Effector memory CD8-positive, alpha-beta T cell (primary cell): Measurements from ENCODE around the gene TNNT3.

Experiments
- ATAC-seq: fragments of 150-1000 bp; cut with Tn5 transposase; replicated peaks from 2 replicates; pipeline ENCODE4 v1.10.0; 2021; ENCODE audit warnings: mild to moderate bottlenecking, moderate library complexity
- DNase-seq, 3 experiments: peaks; one replicate each; pipeline ENCODE4 v3.0.0; 2021
- H3K27ac Mint-ChIP-seq, 2 donors: one replicate each; pipeline ENCODE4 v1.8.0; 2022; ENCODE audit warnings: mild to moderate bottlenecking in 2 of 2, mixed read lengths in 2 of 2, moderate library complexity in 2 of 2
- H3K27me3 Mint-ChIP-seq, 2 donors: one replicate each; pipeline ENCODE4 v1.8.0; 2022; ENCODE audit warnings: mixed read lengths in 2 of 2
- H3K36me3 Mint-ChIP-seq: one replicate; pipeline ENCODE4 v1.8.0; 2022; ENCODE audit warnings: mild to moderate bottlenecking, moderate library complexity, mixed read lengths; ENCODE audit not compliant: insufficient read depth
- H3K4me1 Mint-ChIP-seq, 2 donors: one replicate each; pipeline ENCODE4 v1.8.0; 2022; ENCODE audit warnings: low read depth in 2 of 2, mixed read lengths in 2 of 2
- H3K4me3 Mint-ChIP-seq, 2 donors: one replicate each; pipeline ENCODE4 v1.8.0; 2022; ENCODE audit warnings: mild to moderate bottlenecking in 2 of 2, mixed read lengths in 2 of 2, moderate library complexity in 2 of 2
- H3K9me3 Mint-ChIP-seq, 2 donors: one replicate each; pipeline ENCODE4 v1.8.0; 2022; ENCODE audit warnings: mixed read lengths in 2 of 2

The TNNT3 gene

GRCh38 chr11:1964955-1965354 lies 45.5 kb downstream of the TNNT3 start:
- H3K27ac Mint-ChIP-seq: no peak overlapping the region
- DNase-seq (no peak), ATAC-seq (no peak)
- H3K36me3 Mint-ChIP-seq: no peaks in the 10 kb centered on the region
- no peaks in the 10 kb centered on the region for H3K4me1 Mint-ChIP-seq
- no peaks in the 10 kb centered on the region for H3K27me3 Mint-ChIP-seq
- H3K4me3 Mint-ChIP-seq: no peak overlapping the region
- H3K9me3 Mint-ChIP-seq: no peaks in the 10 kb centered on the region

DNA sequence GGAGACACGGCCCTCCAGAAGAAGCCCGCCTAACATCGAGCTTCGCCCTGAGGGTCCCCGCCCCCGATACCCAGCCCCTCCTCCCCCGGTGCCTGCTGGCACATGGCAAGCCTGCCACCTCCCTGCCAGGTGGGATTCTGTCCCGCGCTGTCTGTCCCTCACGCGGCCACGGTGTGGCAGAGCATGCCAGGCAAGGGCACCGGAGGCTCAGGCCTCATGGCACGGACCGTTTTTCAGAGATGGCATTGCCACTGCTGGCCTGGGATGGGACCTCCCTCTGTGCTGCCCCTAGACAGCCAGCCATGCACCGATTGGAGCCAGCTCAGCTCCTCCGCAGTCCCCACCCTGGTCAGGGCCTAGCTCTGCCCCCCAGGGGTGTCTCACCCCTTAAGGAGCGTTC lies 47.0 kb downstream of the TNNT3 start:
- ATAC-seq: no peak
- Mint-ChIP-seq H3K27me3 (no peaks in the 10 kb centered on the region), H3K9me3 (no peaks in the 10 kb centered on the region), H3K36me3 (no peaks in the 10 kb centered on the region), H3K4me3 (no peak overlapping the region), H3K27ac (no peak overlapping the region), H3K4me1 (no peaks in the 10 kb centered on the region)
- DNase-seq: no peak

GRCh38 chr11:1967641-1968225 lies 48.2 kb downstream of the TNNT3 start:
- no peak for ATAC-seq
- Mint-ChIP-seq H3K27ac (no peak overlapping the region), H3K4me3 (no peak overlapping the region), H3K36me3 (no peaks in the 10 kb centered on the region), H3K4me1 (no peaks in the 10 kb centered on the region), H3K27me3 (no peaks in the 10 kb centered on the region), H3K9me3 (no peaks in the 10 kb centered on the region)
- DNase-seq: no peak

GRCh38 chr11:1968454-1969002 lies 49.0 kb downstream of the TNNT3 start:
- Mint-ChIP-seq H3K4me1 (no peaks in the 10 kb centered on the region), H3K36me3 (no peaks in the 10 kb centered on the region), H3K27me3 (no peaks in the 10 kb centered on the region), H3K4me3 (no peak overlapping the region), H3K27ac (no peak overlapping the region), H3K9me3 (no peaks in the 10 kb centered on the region)
- ATAC-seq: no peak
- DNase-seq: no peak

- no peaks in the 10 kb centered on the region for H3K4me1 Mint-ChIP-seq
- no peak overlapping the region for H3K4me3 Mint-ChIP-seq
- no peaks in the 10 kb centered on the region for H3K9me3 Mint-ChIP-seq
- no peak for ATAC-seq
- no peak for DNase-seq
- H3K27ac Mint-ChIP-seq: no peak overlapping the region
- no peaks in the 10 kb centered on the region for H3K27me3 Mint-ChIP-seq
- H3K36me3 Mint-ChIP-seq: no peaks in the 10 kb centered on the region
Observed at GRCh38 chr11:1969035-1969434, 49.5 kb downstream of the TNNT3 start.

GRCh38 chr11:1969776-1970175 lies 50.3 kb downstream of the TNNT3 start:
- no peaks in the 10 kb centered on the region for H3K9me3 Mint-ChIP-seq
- ATAC-seq (no peak), DNase-seq (no peak)
- no peak overlapping the region for H3K4me3 Mint-ChIP-seq
- no peaks in the 10 kb centered on the region for H3K4me1 Mint-ChIP-seq
- H3K27me3 Mint-ChIP-seq: no peaks in the 10 kb centered on the region
- H3K36me3 Mint-ChIP-seq: no peaks in the 10 kb centered on the region
- H3K27ac Mint-ChIP-seq: no peak overlapping the region

- Mint-ChIP-seq H3K4me3 (no peak overlapping the region), H3K27me3 (no peaks in the 10 kb centered on the region), H3K4me1 (no peaks in the 10 kb centered on the region), H3K36me3 (no peaks in the 10 kb centered on the region), H3K27ac (no peak overlapping the region), H3K9me3 (no peaks in the 10 kb centered on the region)
- ATAC-seq: no peak
- no peak for DNase-seq
Observed at GRCh38 chr11:1970956-1971355, 51.5 kb downstream of the TNNT3 start.

- no peak overlapping the region for H3K27ac Mint-ChIP-seq
- H3K4me3 Mint-ChIP-seq: no peak overlapping the region
- no peaks in the 10 kb centered on the region for H3K4me1 Mint-ChIP-seq
- no peaks in the 10 kb centered on the region for H3K9me3 Mint-ChIP-seq
- DNase-seq (no peak), ATAC-seq (no peak)
- H3K27me3 Mint-ChIP-seq: no peaks in the 10 kb centered on the region
- no peaks in the 10 kb centered on the region for H3K36me3 Mint-ChIP-seq
Observed at GRCh38 chr11:1975185-1975584, 55.7 kb downstream of the TNNT3 start.

DNA sequence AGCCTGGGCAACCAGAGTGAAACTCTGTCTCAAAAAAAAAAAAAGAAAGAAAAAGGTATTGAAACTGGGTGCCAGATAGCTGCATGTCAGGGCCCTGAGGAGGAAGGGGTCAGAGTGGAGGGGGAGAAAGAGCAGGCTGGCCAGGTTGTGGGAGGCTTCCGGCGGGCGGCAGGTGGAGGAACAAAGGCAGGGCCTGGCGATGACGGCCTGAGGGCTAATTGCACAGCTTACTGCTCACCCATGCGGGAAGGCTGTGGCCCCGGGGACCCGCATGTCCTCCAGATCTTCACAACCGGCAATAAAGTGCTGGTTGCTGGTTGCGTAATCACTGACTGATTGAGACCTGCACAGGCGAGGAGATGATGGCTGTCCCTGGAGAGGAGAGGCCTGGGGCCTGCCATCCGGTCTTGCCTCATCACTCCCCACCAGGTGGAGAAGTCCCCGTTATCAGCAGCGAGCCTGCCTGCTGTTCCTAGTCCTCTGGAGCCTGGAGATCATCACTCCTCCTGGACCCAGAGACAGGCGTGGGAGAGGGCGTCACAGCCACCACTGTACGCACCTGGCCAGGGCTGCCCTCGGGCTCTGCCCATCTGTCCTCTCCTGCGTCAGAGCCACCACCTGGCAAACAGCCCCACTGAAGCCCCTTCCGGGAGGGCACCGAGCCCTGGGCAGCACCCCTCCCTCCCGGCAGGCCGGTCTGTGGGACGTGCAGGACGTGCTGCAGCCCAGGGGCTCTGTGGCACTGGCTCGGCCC lies 59.4 kb downstream of the TNNT3 start:
- Mint-ChIP-seq H3K9me3 (no peaks in the 10 kb centered on the region), H3K36me3 (no peaks in the 10 kb centered on the region), H3K4me1 (no peaks in the 10 kb centered on the region), H3K27me3 (no peaks in the 10 kb centered on the region), H3K27ac (no peak overlapping the region), H3K4me3 (no peak overlapping the region)
- DNase-seq (no peak), ATAC-seq (no peak)

GRCh38 chr11:1979607-1980006 lies 60.1 kb downstream of the TNNT3 start:
- H3K36me3 Mint-ChIP-seq: no peaks in the 10 kb centered on the region
- no peak for ATAC-seq
- H3K27me3 Mint-ChIP-seq: no peaks in the 10 kb centered on the region
- no peaks in the 10 kb centered on the region for H3K4me1 Mint-ChIP-seq
- no peaks in the 10 kb centered on the region for H3K9me3 Mint-ChIP-seq
- no peak for DNase-seq
- no peak overlapping the region for H3K4me3 Mint-ChIP-seq
- no peak overlapping the region for H3K27ac Mint-ChIP-seq

GRCh38 chr11:1982873-1983600 lies 63.5 kb downstream of the TNNT3 start:
- H3K4me3 Mint-ChIP-seq: no peak overlapping the region
- no peaks in the 10 kb centered on the region for H3K27me3 Mint-ChIP-seq
- no peaks in the 10 kb centered on the region for H3K9me3 Mint-ChIP-seq
- H3K27ac Mint-ChIP-seq: no peak overlapping the region
- ATAC-seq (no peak), DNase-seq (no peak)
- H3K36me3 Mint-ChIP-seq: no peaks in the 10 kb centered on the region
- no peaks in the 10 kb centered on the region for H3K4me1 Mint-ChIP-seq

- Mint-ChIP-seq H3K4me1 (no peaks in the 10 kb centered on the region), H3K36me3 (no peaks in the 10 kb centered on the region), H3K4me3 (no peak overlapping the region), H3K27me3 (no peaks in the 10 kb centered on the region), H3K27ac (no peak overlapping the region), H3K9me3 (no peaks in the 10 kb centered on the region)
- no peak for ATAC-seq
- no peak for DNase-seq
Observed at GRCh38 chr11:1983601-1983961, 64.1 kb downstream of the TNNT3 start.

DNA sequence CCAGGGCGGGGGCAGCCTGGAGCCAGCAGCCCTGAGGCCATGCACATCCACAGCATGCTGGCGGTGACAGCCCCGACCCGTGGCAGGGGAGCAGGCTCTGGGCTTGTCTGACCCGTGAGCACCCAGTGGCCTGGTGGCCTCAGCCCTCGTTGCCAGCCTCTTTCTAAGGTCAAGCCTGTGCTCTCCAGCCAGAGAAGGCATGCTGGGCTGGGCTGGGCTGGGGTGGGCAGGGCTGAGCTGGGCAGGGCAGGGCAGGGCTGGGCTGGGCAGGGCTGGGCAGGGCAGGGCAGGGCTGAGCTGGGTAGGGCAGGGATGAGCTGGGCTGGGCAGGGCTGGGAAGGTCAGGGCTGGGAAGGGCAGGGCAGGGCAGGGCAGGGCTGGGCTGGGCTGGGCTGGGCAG lies 67.5 kb downstream of the TNNT3 start:
- DNase-seq (no peak), ATAC-seq (no peak)
- Mint-ChIP-seq H3K27ac (no peak overlapping the region), H3K9me3 (no peaks in the 10 kb centered on the region), H3K36me3 (no peaks in the 10 kb centered on the region), H3K4me3 (no peak overlapping the region), H3K4me1 (no peaks in the 10 kb centered on the region), H3K27me3 (no peaks in the 10 kb centered on the region)

GRCh38 chr11:1988174-1988573 lies 68.7 kb downstream of the TNNT3 start:
- no peaks in the 10 kb centered on the region for H3K4me1 Mint-ChIP-seq
- H3K27me3 Mint-ChIP-seq: no peaks in the 10 kb centered on the region
- ATAC-seq (no peak), DNase-seq (no peak)
- H3K36me3 Mint-ChIP-seq: no peaks in the 10 kb centered on the region
- H3K4me3 Mint-ChIP-seq: no peak overlapping the region
- H3K27ac Mint-ChIP-seq: no peak overlapping the region
- no peaks in the 10 kb centered on the region for H3K9me3 Mint-ChIP-seq
